HepG2 (cell line): ENCODE results near the gene NAALADL1. TPM values are rescaled to one million over a fixed set of nuclear protein-coding genes. Genes with fewer than 3 reads are reported as not detected.
A peak's percentile ranks its signal among the peaks of the same experiment; 100 is the strongest.

Experiments
- BATF2 ChIP-seq: sonication (generic); formaldehyde crosslinking; IDR thresholded peaks from 2 replicates; pipeline ENCODE4 v1.8.0; 2022; ENCODE audit warnings: mild to moderate bottlenecking, missing genetic modification reagents, moderate library complexity
- BORCS8-MEF2B ChIP-seq: sonication (generic); formaldehyde crosslinking; IDR thresholded peaks from 2 replicates; pipeline ENCODE4 v1.8.0; 2022; ENCODE audit warnings: mild to moderate bottlenecking, missing genetic modification reagents
- EEA1 ChIP-seq: sonication (generic); formaldehyde crosslinking; IDR thresholded peaks from 2 replicates; pipeline ENCODE4 v1.5.1; 2020; ENCODE audit warnings: mild to moderate bottlenecking, missing genetic modification reagents, borderline replicate concordance
- ELF1 ChIP-seq: sonication (generic); formaldehyde crosslinking; IDR thresholded peaks from 2 replicates; pipeline ENCODE4 v1.4.0; 2020; ENCODE audit warnings: missing genetic modification reagents
- ELF4 ChIP-seq: sonication (generic); formaldehyde crosslinking; IDR thresholded peaks from 2 replicates; pipeline ENCODE4 v1.5.0; 2020; ENCODE audit warnings: missing genetic modification reagents, mild to moderate bottlenecking, moderate library complexity, borderline replicate concordance
- HDAC2 ChIP-seq: sonication (generic); formaldehyde crosslinking; IDR thresholded peaks from 2 replicates; pipeline ENCODE4 v1.4.0; 2020; ENCODE audit warnings: missing genetic modification reagents
- MEF2D ChIP-seq: sonication (generic); formaldehyde crosslinking; IDR thresholded peaks from 2 replicates; pipeline ENCODE4 v1.5.1; 2020; ENCODE audit warnings: mild to moderate bottlenecking, missing genetic modification reagents
- NFYB ChIP-seq: sonication (generic); formaldehyde crosslinking; IDR thresholded peaks from 2 replicates; pipeline ENCODE4 v1.4.0; 2020; ENCODE audit warnings: missing genetic modification reagents
- NR2C2 ChIP-seq: sonication (generic); formaldehyde crosslinking; IDR thresholded peaks from 2 replicates; pipeline ENCODE4 v1.4.0; 2020; ENCODE audit warnings: missing genetic modification reagents, mild to moderate bottlenecking, moderate library complexity, borderline replicate concordance
- TBX2 ChIP-seq: sonication (generic); formaldehyde crosslinking; IDR thresholded peaks from 2 replicates; pipeline ENCODE4 v1.5.0; 2020; ENCODE audit warnings: missing genetic modification reagents, mild to moderate bottlenecking, borderline replicate concordance
- ZFAT ChIP-seq: sonication (generic); formaldehyde crosslinking; conservative IDR thresholded peaks from 2 replicates; pipeline ENCODE4 v1.8.1; 2023; ENCODE audit warnings: missing genetic modification reagents, inconsistent platforms
- ZFP41 ChIP-seq: sonication (generic); formaldehyde crosslinking; IDR thresholded peaks from 2 replicates; pipeline ENCODE4 v1.4.0; 2020; ENCODE audit warnings: mild to moderate bottlenecking, missing genetic modification reagents, borderline replicate concordance
- ZMYM3 ChIP-seq: sonication (generic); formaldehyde crosslinking; IDR thresholded peaks from 2 replicates; pipeline ENCODE4 v1.5.1; 2020; ENCODE audit warnings: mild to moderate bottlenecking, missing genetic modification reagents
- ZNF343 ChIP-seq: sonication (generic); formaldehyde crosslinking; IDR thresholded peaks from 2 replicates; pipeline ENCODE4 v1.4.0; 2020; ENCODE audit warnings: mild to moderate bottlenecking, missing genetic modification reagents
- ZNF563 ChIP-seq: sonication (generic); formaldehyde crosslinking; IDR thresholded peaks from 2 replicates; pipeline ENCODE4 v1.8.0; 2022; ENCODE audit warnings: mild to moderate bottlenecking, moderate library complexity, missing genetic modification reagents
- ZNF780A ChIP-seq: sonication (generic); formaldehyde crosslinking; IDR thresholded peaks from 2 replicates; pipeline ENCODE4 v1.8.0; 2022; ENCODE audit warnings: mild to moderate bottlenecking, missing genetic modification reagents, moderate library complexity
- ZNF883 ChIP-seq: sonication (generic); formaldehyde crosslinking; IDR thresholded peaks from 2 replicates; pipeline ENCODE4 v1.5.1; 2020; ENCODE audit warnings: mild to moderate bottlenecking, missing genetic modification reagents; ENCODE audit errors: not compliant biosample characterization
- ZSCAN31 ChIP-seq: sonication (generic); formaldehyde crosslinking; IDR thresholded peaks from 2 replicates; pipeline ENCODE4 v1.5.0; 2020; ENCODE audit warnings: low read depth, mild to moderate bottlenecking, missing genetic modification reagents
- polyA plus RNA-seq, 8 experiments: library from polyadenylated mRNA; depleted of rRNA in 3 of 8; stranded (reverse) in 7 of 8; unstranded in 1 of 8; fragments of >200 nt; fragmentation: Illumina TruSeq in 4 of 8; extraction: Trizol in 4 of 8; gene quantifications; 2 replicates each; pipeline versions ENCODE4 v1.2.1 to v1.2.3, GENCODE V29; 2011 to 2016; ENCODE audit warnings: low read depth in 4 of 8, missing spikeins in 1 of 8, mixed read lengths in 1 of 8; ENCODE audit not compliant: insufficient read depth in 1 of 8
- total RNA-seq, 5 experiments: library from RNA; depleted of rRNA; stranded (reverse); fragments of >200 nt; fragmentation: Illumina TruSeq; extraction: Trizol; gene quantifications; 2 replicates each; pipeline ENCODE4 v1.2.3, GENCODE V29; 2016; ENCODE audit warnings: low read depth in 1 of 5
- TF ChIP-seq, protein P1 (sequence below): sonication (generic); formaldehyde crosslinking; IDR thresholded peaks from 2 replicates; pipeline ENCODE4 v1.4.0; 2020; ENCODE audit warnings: missing genetic modification reagents, borderline replicate concordance
- TF ChIP-seq, protein P2 (sequence below): sonication (generic); formaldehyde crosslinking; IDR thresholded peaks from 2 replicates; pipeline ENCODE4 v1.4.0; 2020; ENCODE audit warnings: mild to moderate bottlenecking, low read depth, missing genetic modification reagents
- TF ChIP-seq, protein P3 (sequence below): sonication (generic); formaldehyde crosslinking; IDR thresholded peaks from 2 replicates; pipeline ENCODE4 v1.4.0; 2020; ENCODE audit warnings: missing genetic modification reagents
- TF ChIP-seq, protein P4 (sequence below): sonication (generic); formaldehyde crosslinking; IDR thresholded peaks from 2 replicates; pipeline ENCODE4 v1.4.0; 2020; ENCODE audit warnings: missing genetic modification reagents; ENCODE audit errors: not compliant biosample characterization

Gene NAALADL1
- total and polyA plus RNA-seq, 2 of the 13 experiments (the other 11 are each of a cell fraction or from before 2014, with no cell fraction given), result 9.3 to 33.9 TPM

GRCh38 chr11:64996710-64997380 lies 61.5 kb downstream of the NAALADL1 start, which contains the start of gene BATF2 (continued):
- TF ChIP-seq BATF2 (CRISPR knock-in tag) (no peak), ZFAT (CRISPR knock-in tag) (no peak), ZFP41 (CRISPR knock-in tag) (no peak), ZSCAN31 (CRISPR knock-in tag) (peak; percentile 87), ZNF780A (CRISPR knock-in tag) (peak; percentile 51; the same call in 1 of the 2 replicates), NFYB (CRISPR knock-in tag) (peak; percentile 19; the same call in 1 of the 2 replicates), ZMYM3 (CRISPR knock-in tag) (peak; percentile 77; the same call in 1 of the 2 replicates), ZNF563 (CRISPR knock-in tag) (no peak), ELF1 (peak; percentile 86), HDAC2 (CRISPR knock-in tag) (peak; percentile 80), ELF4 (CRISPR knock-in tag) (peak; percentile 76; the same call in 1 of the 2 replicates), BORCS8-MEF2B (no peak), ZNF343 (0 out of 2 replicates have a peak, but pooled peaks have one; percentile 32), EEA1 (CRISPR knock-in tag) (no peak), ZNF883 (CRISPR knock-in tag) (peak; percentile 75), TBX2 (peak; percentile 72; the same call in 1 of the 2 replicates), NR2C2 (CRISPR knock-in tag) (peak; percentile 83), MEF2D (CRISPR knock-in tag) (peak; percentile 77; the same call in 1 of the 2 replicates)
- TF ChIP-seq, protein P1, sequence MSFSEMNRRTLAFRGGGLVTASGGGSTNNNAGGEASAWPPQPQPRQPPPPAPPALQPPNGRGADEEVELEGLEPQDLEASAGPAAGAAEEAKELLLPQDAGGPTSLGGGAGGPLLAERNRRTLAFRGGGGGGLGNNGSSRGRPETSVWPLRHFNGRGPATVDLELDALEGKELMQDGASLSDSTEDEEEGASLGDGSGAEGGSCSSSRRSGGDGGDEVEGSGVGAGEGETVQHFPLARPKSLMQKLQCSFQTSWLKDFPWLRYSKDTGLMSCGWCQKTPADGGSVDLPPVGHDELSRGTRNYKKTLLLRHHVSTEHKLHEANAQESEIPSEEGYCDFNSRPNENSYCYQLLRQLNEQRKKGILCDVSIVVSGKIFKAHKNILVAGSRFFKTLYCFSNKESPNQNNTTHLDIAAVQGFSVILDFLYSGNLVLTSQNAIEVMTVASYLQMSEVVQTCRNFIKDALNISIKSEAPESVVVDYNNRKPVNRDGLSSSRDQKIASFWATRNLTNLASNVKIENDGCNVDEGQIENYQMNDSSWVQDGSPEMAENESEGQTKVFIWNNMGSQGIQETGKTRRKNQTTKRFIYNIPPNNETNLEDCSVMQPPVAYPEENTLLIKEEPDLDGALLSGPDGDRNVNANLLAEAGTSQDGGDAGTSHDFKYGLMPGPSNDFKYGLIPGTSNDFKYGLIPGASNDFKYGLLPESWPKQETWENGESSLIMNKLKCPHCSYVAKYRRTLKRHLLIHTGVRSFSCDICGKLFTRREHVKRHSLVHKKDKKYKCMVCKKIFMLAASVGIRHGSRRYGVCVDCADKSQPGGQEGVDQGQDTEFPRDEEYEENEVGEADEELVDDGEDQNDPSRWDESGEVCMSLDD, result no peak; the same call in 1 of the 2 replicates
- TF ChIP-seq, protein P2, sequence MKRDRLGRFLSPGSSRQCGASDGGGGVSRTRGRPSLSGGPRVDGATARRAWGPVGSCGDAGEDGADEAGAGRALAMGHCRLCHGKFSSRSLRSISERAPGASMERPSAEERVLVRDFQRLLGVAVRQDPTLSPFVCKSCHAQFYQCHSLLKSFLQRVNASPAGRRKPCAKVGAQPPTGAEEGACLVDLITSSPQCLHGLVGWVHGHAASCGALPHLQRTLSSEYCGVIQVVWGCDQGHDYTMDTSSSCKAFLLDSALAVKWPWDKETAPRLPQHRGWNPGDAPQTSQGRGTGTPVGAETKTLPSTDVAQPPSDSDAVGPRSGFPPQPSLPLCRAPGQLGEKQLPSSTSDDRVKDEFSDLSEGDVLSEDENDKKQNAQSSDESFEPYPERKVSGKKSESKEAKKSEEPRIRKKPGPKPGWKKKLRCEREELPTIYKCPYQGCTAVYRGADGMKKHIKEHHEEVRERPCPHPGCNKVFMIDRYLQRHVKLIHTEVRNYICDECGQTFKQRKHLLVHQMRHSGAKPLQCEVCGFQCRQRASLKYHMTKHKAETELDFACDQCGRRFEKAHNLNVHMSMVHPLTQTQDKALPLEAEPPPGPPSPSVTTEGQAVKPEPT, result no peak
- TF ChIP-seq, protein P3, sequence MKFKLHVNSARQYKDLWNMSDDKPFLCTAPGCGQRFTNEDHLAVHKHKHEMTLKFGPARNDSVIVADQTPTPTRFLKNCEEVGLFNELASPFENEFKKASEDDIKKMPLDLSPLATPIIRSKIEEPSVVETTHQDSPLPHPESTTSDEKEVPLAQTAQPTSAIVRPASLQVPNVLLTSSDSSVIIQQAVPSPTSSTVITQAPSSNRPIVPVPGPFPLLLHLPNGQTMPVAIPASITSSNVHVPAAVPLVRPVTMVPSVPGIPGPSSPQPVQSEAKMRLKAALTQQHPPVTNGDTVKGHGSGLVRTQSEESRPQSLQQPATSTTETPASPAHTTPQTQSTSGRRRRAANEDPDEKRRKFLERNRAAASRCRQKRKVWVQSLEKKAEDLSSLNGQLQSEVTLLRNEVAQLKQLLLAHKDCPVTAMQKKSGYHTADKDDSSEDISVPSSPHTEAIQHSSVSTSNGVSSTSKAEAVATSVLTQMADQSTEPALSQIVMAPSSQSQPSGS, result 0 out of 2 replicates have a peak, but pooled peaks have one; percentile 45
- TF ChIP-seq, protein P4, sequence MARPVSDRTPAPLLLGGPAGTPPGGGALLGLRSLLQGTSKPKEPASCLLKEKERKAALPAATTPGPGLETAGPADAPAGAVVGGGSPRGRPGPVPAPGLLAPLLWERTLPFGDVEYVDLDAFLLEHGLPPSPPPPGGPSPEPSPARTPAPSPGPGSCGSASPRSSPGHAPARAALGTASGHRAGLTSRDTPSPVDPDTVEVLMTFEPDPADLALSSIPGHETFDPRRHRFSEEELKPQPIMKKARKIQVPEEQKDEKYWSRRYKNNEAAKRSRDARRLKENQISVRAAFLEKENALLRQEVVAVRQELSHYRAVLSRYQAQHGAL (CRISPR knock-in tag), result no peak
